Immature natural killer cell (primary cell): ENCODE data around the gene MXI1. TPM values are rescaled to one million over a fixed set of nuclear protein-coding genes. Genes with fewer than 3 reads are reported as not detected.

Experiments
- DNase-seq, 3 donors: peaks; one replicate each; pipeline ENCODE4 v3.0.0; 2022; ENCODE audit warnings: mixed read lengths in 1 of 3
- H3K27ac Mint-ChIP-seq, 6 donors: one replicate each; pipeline ENCODE4 v1.8.0; 2020; ENCODE audit warnings: mixed read lengths in 6 of 6, mild to moderate bottlenecking in 5 of 6, inconsistent platforms in 4 of 6, moderate library complexity in 3 of 6
- H3K27me3 Mint-ChIP-seq, 3 donors: one replicate each; pipeline ENCODE4 v1.8.0; 2020 to 2021; ENCODE audit warnings: low read depth in 3 of 3, mild to moderate bottlenecking in 3 of 3, mixed read lengths in 3 of 3, moderate library complexity in 3 of 3, inconsistent platforms in 1 of 3
- H3K36me3 Mint-ChIP-seq, 3 donors: one replicate each; pipeline ENCODE4 v1.8.0; 2020; ENCODE audit warnings: mixed read lengths in 3 of 3, inconsistent platforms in 2 of 3, mild to moderate bottlenecking in 2 of 3
- H3K4me1 Mint-ChIP-seq, 2 donors: one replicate each; pipeline ENCODE4 v1.8.0; 2020; ENCODE audit warnings: inconsistent platforms in 2 of 2, mild to moderate bottlenecking in 2 of 2, mixed read lengths in 2 of 2, moderate library complexity in 1 of 2
- H3K4me3 Mint-ChIP-seq, 5 donors: one replicate each; pipeline ENCODE4 v1.8.0; 2020; ENCODE audit warnings: mild to moderate bottlenecking in 5 of 5, mixed read lengths in 5 of 5, inconsistent platforms in 3 of 5, moderate library complexity in 3 of 5
- H3K9me3 Mint-ChIP-seq, 6 donors: one replicate each; pipeline ENCODE4 v1.8.0; 2020; ENCODE audit warnings: mild to moderate bottlenecking in 6 of 6, mixed read lengths in 6 of 6, inconsistent platforms in 4 of 6, moderate library complexity in 3 of 6
- polyA plus RNA-seq, 3 donors: library from polyadenylated mRNA; unstranded; fragments of 300-500 nt; fragmentation: Illumina TruSeq; gene quantifications; one replicate each; pipeline ENCODE4 v1.2.3, GENCODE V29; 2021

The MXI1 gene
- polyA plus RNA-seq, 3 donors from 2014 or later, result 7.1 to 11.4 (median 9.7) TPM

GRCh38 chr10:110336111-110336721 is 128.8 kb downstream of the MXI1 start:
- H3K36me3 Mint-ChIP-seq, result no peaks in the 10 kb centered on the region
- H3K4me1 Mint-ChIP-seq, result peaks cover 0 to 10% of the 10 kb centered on the region in 2 donors
- H3K27me3 Mint-ChIP-seq, result peaks cover 2 to 4% (median 4%) of the 10 kb centered on the region in 3 donors
- H3K4me3 Mint-ChIP-seq, result no peak overlapping the region
- no peak for DNase-seq
- H3K27ac Mint-ChIP-seq, result no peak overlapping the region
- peaks cover 0 to 2% (median 0%) of the 10 kb centered on the region in 6 donors for H3K9me3 Mint-ChIP-seq

Other genes with a start within 250 kb of the MXI1 start
- 100 to 1,000 TPM; 336 to 513 (median 447) TPM for gene ADD3, start 199.6 kb upstream of the MXI1 start, polyA plus RNA-seq
- 10 to 100 TPM; 12.3 to 26.4 (median 16.3) TPM for gene SMNDC1, start 97.3 kb downstream of the MXI1 start, polyA plus RNA-seq